Kidney epithelial cell (primary cell): Measurements from ENCODE around the gene STAG1. TPM values are rescaled to one million over a fixed set of nuclear protein-coding genes. Genes with fewer than 3 reads are reported as not detected.

ENCODE experiments used
- DNase-seq: peaks from one replicate; pipeline ENCODE4 v3.0.0-alpha.2; 2010; ENCODE audit warnings: low read depth
- H3K27me3 ChIP-seq: 2 replicates; pipeline ENCODE4 v1.6.0; 2011; ENCODE audit warnings: low read length; ENCODE audit not compliant: control insufficient read depth, insufficient read depth
- H3K36me3 ChIP-seq: 2 replicates; pipeline ENCODE4 v1.5.1; 2011; ENCODE audit warnings: low read length; ENCODE audit not compliant: control insufficient read depth, insufficient read depth
- H3K4me3 ChIP-seq: 2 replicates; pipeline ENCODE4 v1.5.1; 2011; ENCODE audit warnings: low read depth, mild to moderate bottlenecking, control low read depth, low read length
- CTCF ChIP-seq: IDR thresholded peaks from 2 replicates; pipeline ENCODE4 v1.5.1; 2011; ENCODE audit warnings: mild to moderate bottlenecking, moderate library complexity, low read length, control low read depth, inconsistent platforms; ENCODE audit not compliant: insufficient read depth, poor library complexity, severe bottlenecking
- total RNA-seq: library from RNA; depleted of rRNA; stranded (reverse); fragments of >200 nt; gene quantifications from 2 replicates; pipeline ENCODE4 v1.2.3, GENCODE V29; 2015

The STAG1 gene
- total RNA-seq, 1 donor from 2014 or later = 20.7 TPM

GRCh38 chr3:136703429-136703828 is 48.7 kb downstream of the STAG1 start:
- Histone ChIP-seq H3K27me3 (no peaks in the 10 kb centered on the region), H3K36me3 (no peaks in the 10 kb centered on the region), H3K4me3 (no peak overlapping the region)
- DNase-seq = no peak
- TF ChIP-seq CTCF = no peak

GRCh38 chr3:136699271-136699828 is 52.8 kb downstream of the STAG1 start:
- no peaks in the 10 kb centered on the region for H3K27me3 ChIP-seq
- TF ChIP-seq CTCF = no peak
- DNase-seq = no peak
- H3K4me3 ChIP-seq = no peak overlapping the region
- H3K36me3 ChIP-seq = no peaks in the 10 kb centered on the region

GRCh38 chr3:136698361-136698760 is 53.8 kb downstream of the STAG1 start:
- no peak for DNase-seq
- TF ChIP-seq CTCF = no peak
- Histone ChIP-seq H3K27me3 (no peaks in the 10 kb centered on the region), H3K36me3 (no peaks in the 10 kb centered on the region), H3K4me3 (no peak overlapping the region)

GRCh38 chr3:136696797-136697196 is 55.4 kb downstream of the STAG1 start:
- TF ChIP-seq CTCF = no peak
- no peaks in the 10 kb centered on the region for H3K27me3 ChIP-seq
- no peaks in the 10 kb centered on the region for H3K36me3 ChIP-seq
- no peak overlapping the region for H3K4me3 ChIP-seq
- DNase-seq = no peak

- Histone ChIP-seq H3K4me3 (no peak overlapping the region), H3K36me3 (no peaks in the 10 kb centered on the region), H3K27me3 (no peaks in the 10 kb centered on the region)
- DNase-seq = no peak
- TF ChIP-seq CTCF = no peak
These were observed 57.9 kb downstream of the STAG1 start for GRCh38 chr3:136694321-136694720.

GRCh38 chr3:136690599-136690998 is 61.6 kb downstream of the STAG1 start:
- no peak for DNase-seq
- Histone ChIP-seq H3K4me3 (no peak overlapping the region), H3K27me3 (no peaks in the 10 kb centered on the region), H3K36me3 (no peaks in the 10 kb centered on the region)
- TF ChIP-seq CTCF = no peak
